Measurements from ENCODE around the gene PAM.
A peak's percentile ranks its signal among the peaks of the same experiment; 100 is the strongest.

The PAM gene

DNA sequence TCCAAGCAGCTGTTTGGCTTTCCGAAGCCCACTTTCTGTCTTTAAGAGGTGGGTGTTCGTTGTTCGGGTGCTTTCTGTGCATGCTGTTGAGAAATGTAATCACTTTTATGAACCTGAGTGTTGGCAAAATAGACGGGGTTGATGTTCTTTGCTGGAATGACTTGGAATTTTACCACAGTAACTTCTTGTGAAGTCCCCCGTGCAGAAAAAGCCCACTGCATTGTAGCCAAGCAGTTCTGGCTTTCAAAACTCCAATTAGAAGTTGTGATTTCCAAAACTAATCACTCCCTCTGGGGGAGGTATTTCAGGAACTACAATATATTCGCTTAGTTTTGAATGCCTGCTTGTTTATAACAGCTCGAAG lies 111.1 kb downstream of the PAM start:
- Mint-ChIP-seq H3K36me3 (ENCODE audit: low read depth) (peaks cover 12% of the 10 kb centered on the region), H3K4me1 (peaks cover 26% of the 10 kb centered on the region), H3K4me3 (peak overlapping the region; percentile 85), H3K9me3 (no peaks in the 10 kb centered on the region), H3K27ac (peak overlapping the region; percentile 55), H3K27me3 (ENCODE audit: low read depth, poor library complexity) (no peaks in the 10 kb centered on the region)
- no peak for TF ChIP-seq CTCF (IDR thresholded peaks at IDR 0.05)
- DNase-seq: no peak

GRCh38 chr5:102867992-102868662 lies 113.0 kb downstream of the PAM start:
- no peaks in the 10 kb centered on the region for H3K27me3 Mint-ChIP-seq (ENCODE audit: low read depth, poor library complexity)
- no peaks in the 10 kb centered on the region for H3K9me3 Mint-ChIP-seq
- TF ChIP-seq CTCF (IDR thresholded peaks at IDR 0.05): no peak
- DNase-seq: no peak
- no peak overlapping the region for H3K27ac Mint-ChIP-seq
- H3K4me3 Mint-ChIP-seq: peak overlapping the region; percentile 19
- H3K36me3 Mint-ChIP-seq (ENCODE audit: low read depth): peaks cover 22% of the 10 kb centered on the region
- H3K4me1 Mint-ChIP-seq: peaks cover 26% of the 10 kb centered on the region

DNA sequence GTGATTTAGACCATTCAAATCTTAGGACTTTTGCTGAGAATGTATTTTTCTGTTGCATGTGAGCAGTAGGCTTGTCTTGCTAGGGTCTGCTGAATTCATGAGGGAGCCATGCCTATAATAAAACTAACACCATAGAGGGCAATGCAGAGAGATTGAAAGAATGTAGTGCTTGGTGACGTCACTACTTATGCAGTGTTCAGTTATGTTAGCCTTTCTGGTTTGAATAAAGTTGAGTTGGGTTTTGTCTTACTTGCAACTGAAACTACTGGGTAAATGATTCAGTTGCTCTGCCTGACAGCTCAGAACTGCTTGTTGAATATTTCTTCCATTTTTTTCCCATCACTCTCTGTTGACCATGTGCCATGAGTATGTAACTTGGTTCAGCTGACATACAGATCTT lies 114.1 kb downstream of the PAM start:
- H3K4me1 Mint-ChIP-seq: peaks cover 26% of the 10 kb centered on the region
- no peak overlapping the region for H3K4me3 Mint-ChIP-seq

DNA sequence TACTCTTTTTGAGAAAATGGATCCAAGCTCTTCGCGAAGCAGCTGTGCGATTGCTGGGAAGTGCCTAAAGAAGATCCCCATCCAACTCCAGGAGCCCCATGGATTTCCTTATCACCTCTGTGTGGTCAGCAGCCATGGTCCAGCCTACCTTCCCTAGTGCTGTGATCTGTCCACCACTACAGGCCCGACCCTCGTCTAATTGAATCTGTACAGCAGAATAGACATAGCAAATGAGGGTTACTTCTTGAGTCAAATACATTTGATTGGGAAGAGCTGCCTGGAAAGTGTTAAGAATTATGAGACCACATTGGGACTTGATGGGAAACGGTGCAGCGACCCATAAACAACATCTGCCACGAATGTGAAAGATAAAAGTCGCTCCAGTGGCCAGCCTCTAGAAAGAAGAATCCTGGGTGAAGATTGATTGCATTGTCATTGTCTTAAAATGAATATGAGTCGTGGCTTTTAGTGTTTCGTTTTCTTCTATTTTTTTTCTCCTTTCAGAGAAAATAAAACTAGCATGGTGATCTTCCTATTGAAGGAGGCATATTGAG lies 118.4 kb downstream of the PAM start:
- H3K27me3 Mint-ChIP-seq (ENCODE audit: low read depth, poor library complexity): no peaks in the 10 kb centered on the region
- no peak for TF ChIP-seq CTCF (IDR thresholded peaks at IDR 0.05)
- no peak overlapping the region for H3K27ac Mint-ChIP-seq
- no peak overlapping the region for H3K4me3 Mint-ChIP-seq
- H3K4me1 Mint-ChIP-seq: peaks cover 19% of the 10 kb centered on the region
- H3K9me3 Mint-ChIP-seq: no peaks in the 10 kb centered on the region
- no peak for DNase-seq
- H3K36me3 Mint-ChIP-seq (ENCODE audit: low read depth): peaks cover 22% of the 10 kb centered on the region

More for the DNA sequence above, 114.1 kb downstream of the PAM start:
- no peak for DNase-seq
- H3K9me3 Mint-ChIP-seq: no peaks in the 10 kb centered on the region
- no peak overlapping the region for H3K27ac Mint-ChIP-seq
- no peak for TF ChIP-seq CTCF (IDR thresholded peaks at IDR 0.05)
- H3K27me3 Mint-ChIP-seq (ENCODE audit: low read depth, poor library complexity): no peaks in the 10 kb centered on the region
- H3K36me3 Mint-ChIP-seq (ENCODE audit: low read depth): peaks cover 22% of the 10 kb centered on the region

GRCh38 chr5:102874054-102874453 lies 118.9 kb downstream of the PAM start:
- no peaks in the 10 kb centered on the region for H3K9me3 Mint-ChIP-seq
- peaks cover 21% of the 10 kb centered on the region for H3K36me3 Mint-ChIP-seq (ENCODE audit: low read depth)
- H3K27ac Mint-ChIP-seq: no peak overlapping the region
- H3K27me3 Mint-ChIP-seq (ENCODE audit: low read depth, poor library complexity): no peaks in the 10 kb centered on the region
- no peak overlapping the region for H3K4me3 Mint-ChIP-seq
- peaks cover 17% of the 10 kb centered on the region for H3K4me1 Mint-ChIP-seq
- DNase-seq: no peak
- no peak for TF ChIP-seq CTCF (IDR thresholded peaks at IDR 0.05)

DNA sequence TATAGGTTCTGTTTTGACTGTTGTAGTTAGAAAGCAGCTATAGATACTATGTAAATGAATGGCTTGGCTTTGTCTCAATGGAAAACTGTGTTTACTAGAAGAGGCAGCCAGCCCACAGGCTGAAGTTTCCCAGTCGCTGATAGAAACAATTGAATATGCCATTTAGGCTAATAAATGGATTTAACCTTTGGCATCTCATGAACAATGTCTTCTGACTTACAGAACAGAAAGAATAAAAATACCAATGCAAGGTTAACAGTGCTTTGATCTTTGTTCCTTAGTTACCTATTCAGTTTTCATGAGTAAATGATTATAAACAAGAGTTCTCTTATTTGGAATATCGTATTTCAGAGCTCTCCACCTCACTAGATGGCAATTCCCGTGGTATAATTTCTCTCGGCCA lies 120.6 kb downstream of the PAM start:
- DNase-seq: no peak
- Mint-ChIP-seq H3K27ac (peak overlapping the region; percentile 43), H3K27me3 (ENCODE audit: low read depth, poor library complexity) (no peaks in the 10 kb centered on the region), H3K4me3 (no peak overlapping the region), H3K9me3 (no peaks in the 10 kb centered on the region), H3K36me3 (ENCODE audit: low read depth) (peaks cover 18% of the 10 kb centered on the region), H3K4me1 (peaks cover 15% of the 10 kb centered on the region)
- no peak for TF ChIP-seq CTCF (IDR thresholded peaks at IDR 0.05)

All from nephron progenitor cell (in vitro differentiated cells).